Panc1 (cell line): ENCODE results near the gene GPR176. TPM values are rescaled to one million over a fixed set of nuclear protein-coding genes. Genes with fewer than 3 reads are reported as not detected.

Experiments used
- ATAC-seq: fragments of 200-7000 bp; cut with Tn5 transposase; 2 replicates; pipeline ENCODE4 v1.9.1; 2020; ENCODE audit warnings: mild to moderate bottlenecking, moderate library complexity
- BruUV-seq: library from RNA; stranded (reverse); fragments of 400-500 nt; replicated peaks from 2 replicates; lab custom pipeline; 2021; lab: Mats Ljungman, UMichigan
- CTCF ChIA-PET: fragments of 300-600 bp; sonication (Branson Sonifier 250); formaldehyde crosslinking; loops from one replicate; lab custom pipeline; 2022; ENCODE audit warnings: antibody characterized with exemption; lab: Charles Lee
- POLR2A ChIA-PET: fragments of 300-600 bp; sonication (Branson Sonifier 250); formaldehyde crosslinking; loops from one replicate; lab custom pipeline; 2022; ENCODE audit warnings: antibody characterized with exemption; lab: Charles Lee
- DNase-seq: peaks from one replicate; pipeline ENCODE4 v3.0.0-alpha.2; 2010; ENCODE audit warnings: low read depth, low spot score
- H3K27ac ChIP-seq: 2 replicates; pipeline ENCODE4 v1.5.1; 2011; ENCODE audit warnings: mild to moderate bottlenecking, low read length, inconsistent platforms
- H3K27me3 ChIP-seq: fragments of 200-500 bp; sonication (Bioruptor generic); 2 replicates; pipeline ENCODE4 v1.6.0; 2014; ENCODE audit warnings: low read length, inconsistent platforms; ENCODE audit not compliant: control insufficient read depth, insufficient read depth
- H3K36me3 ChIP-seq: fragments of 200-500 bp; sonication (Bioruptor generic); 2 replicates; pipeline ENCODE4 v1.5.1; 2014; ENCODE audit warnings: inconsistent platforms, mild to moderate bottlenecking, low read length, moderate library complexity; ENCODE audit not compliant: control insufficient read depth, insufficient read depth
- H3K4me1 ChIP-seq: 2 replicates; pipeline ENCODE4 v1.5.1; 2011; ENCODE audit warnings: inconsistent platforms, mild to moderate bottlenecking, low read length, moderate library complexity; ENCODE audit not compliant: control insufficient read depth, insufficient read depth
- H3K4me3 ChIP-seq, 2 experiments: 2 replicates each; pipeline ENCODE4 v1.5.1; 2011 to 2012; ENCODE audit warnings: low read depth in 2 of 2, low read length in 2 of 2, mild to moderate bottlenecking in 2 of 2, inconsistent platforms in 1 of 2, moderate library complexity in 1 of 2
- H3K9me3 ChIP-seq: fragments of 200-500 bp; sonication (Bioruptor generic); 2 replicates; pipeline ENCODE4 v1.5.1; 2014; ENCODE audit warnings: low read depth, mild to moderate bottlenecking, inconsistent platforms, low read length, moderate library complexity; ENCODE audit not compliant: control insufficient read depth, insufficient read depth
- POLR2AphosphoS5 ChIP-seq: IDR thresholded peaks from 2 replicates; pipeline ENCODE4 v1.6.1; 2012; ENCODE audit warnings: mild to moderate bottlenecking, low read depth, low read length, moderate library complexity
- REST ChIP-seq, 2 experiments: IDR thresholded peaks; 2 replicates each; pipeline ENCODE4 v1.6.1; 2011 to 2012; ENCODE audit warnings: low read depth in 2 of 2, control low read depth in 1 of 2, low read length in 1 of 2, mild to moderate bottlenecking in 1 of 2, moderate library complexity in 1 of 2; ENCODE audit not compliant: insufficient read depth in 1 of 2
- SIN3A ChIP-seq: IDR thresholded peaks from 2 replicates; pipeline ENCODE4 v1.6.1; 2012; ENCODE audit warnings: low read depth, mild to moderate bottlenecking, low read length, moderate library complexity, borderline replicate concordance; ENCODE audit not compliant: insufficient read depth
- TCF7L2 ChIP-seq: IDR thresholded peaks from 2 replicates; pipeline ENCODE4 v1.6.1; 2011; ENCODE audit warnings: mild to moderate bottlenecking, low read depth, low read length, inconsistent platforms
- in situ Hi-C: cut with HindIII; loops from 2 replicates; pipeline ENCODE4 v1.10.0; 2016; ENCODE audit warnings: low sequenced_read_pairs, low pct_unique_long_range_greater_than_20kb
- intact Hi-C: fragments of 100-400 bp; cut with micrococcal nuclease; formaldehyde crosslinking; loops from one replicate; pipeline ENCODE4 v1.10.0; 2022; ENCODE audit not compliant: unreplicated experiment
- total RNA-seq: library from RNA; stranded (reverse); gene quantifications from one replicate; pipeline ENCODE4 v1.2.1, GENCODE V29; 2021; ENCODE audit not compliant: unreplicated experiment
- TF ChIP-seq, protein P1 (sequence below): fragments of 450-650 bp; IDR thresholded peaks from 2 replicates; pipeline ENCODE4 v1.5.1; 2017; ENCODE audit warnings: mild to moderate bottlenecking

The GPR176 gene
- total RNA-seq, 1 experiment from 2014 or later = 12.7 TPM

- POLR2A ChIA-PET = no interaction called here
- intact Hi-C loops = no loop called here
- ATAC-seq (no peak), DNase-seq (no peak)
- CTCF ChIA-PET = no interaction called here
- in situ Hi-C loops = no loop called here
- no peaks in the 10 kb centered on the region for H3K9me3 ChIP-seq
- H3K27ac ChIP-seq = no peak overlapping the region
- no peaks in the 10 kb centered on the region for H3K27me3 ChIP-seq
- peaks cover 20% of the 10 kb centered on the region for H3K36me3 ChIP-seq
- no TSS peak for BruUV-seq
- H3K4me1 ChIP-seq = no peaks in the 10 kb centered on the region
- TF ChIP-seq TCF7L2 (no peak), POLR2AphosphoS5 (no peak), REST (IDR thresholded peaks at IDR 0.05; ENCODE audit: insufficient read depth in 1 of 2, low read depth in 2 of 2, low read length in 1 of 2) (no peak), SIN3A (no peak)
- TF ChIP-seq, protein P1, sequence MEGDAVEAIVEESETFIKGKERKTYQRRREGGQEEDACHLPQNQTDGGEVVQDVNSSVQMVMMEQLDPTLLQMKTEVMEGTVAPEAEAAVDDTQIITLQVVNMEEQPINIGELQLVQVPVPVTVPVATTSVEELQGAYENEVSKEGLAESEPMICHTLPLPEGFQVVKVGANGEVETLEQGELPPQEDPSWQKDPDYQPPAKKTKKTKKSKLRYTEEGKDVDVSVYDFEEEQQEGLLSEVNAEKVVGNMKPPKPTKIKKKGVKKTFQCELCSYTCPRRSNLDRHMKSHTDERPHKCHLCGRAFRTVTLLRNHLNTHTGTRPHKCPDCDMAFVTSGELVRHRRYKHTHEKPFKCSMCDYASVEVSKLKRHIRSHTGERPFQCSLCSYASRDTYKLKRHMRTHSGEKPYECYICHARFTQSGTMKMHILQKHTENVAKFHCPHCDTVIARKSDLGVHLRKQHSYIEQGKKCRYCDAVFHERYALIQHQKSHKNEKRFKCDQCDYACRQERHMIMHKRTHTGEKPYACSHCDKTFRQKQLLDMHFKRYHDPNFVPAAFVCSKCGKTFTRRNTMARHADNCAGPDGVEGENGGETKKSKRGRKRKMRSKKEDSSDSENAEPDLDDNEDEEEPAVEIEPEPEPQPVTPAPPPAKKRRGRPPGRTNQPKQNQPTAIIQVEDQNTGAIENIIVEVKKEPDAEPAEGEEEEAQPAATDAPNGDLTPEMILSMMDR = no peak
- H3K4me3 ChIP-seq = no peak overlapping the region
These were observed 31.5 kb upstream of the GPR176 start for GRCh38 chr15:39951561-39951960.

GRCh38 chr15:39948817-39949216, 28.8 kb upstream of the GPR176 start:
- no peaks in the 10 kb centered on the region for H3K9me3 ChIP-seq
- ATAC-seq (no peak), DNase-seq (no peak)
- in situ Hi-C loops (no loop called here), intact Hi-C loops (no loop called here)
- peaks cover 8% of the 10 kb centered on the region; the same call in 1 of the 2 replicates for H3K36me3 ChIP-seq
- CTCF ChIA-PET = no interaction called here
- H3K27ac ChIP-seq = no peak overlapping the region
- H3K27me3 ChIP-seq = no peaks in the 10 kb centered on the region
- H3K4me3 ChIP-seq = no peak overlapping the region
- TF ChIP-seq REST (IDR thresholded peaks at IDR 0.05; ENCODE audit: insufficient read depth in 1 of 2, low read depth in 2 of 2, low read length in 1 of 2) (no peak), SIN3A (no peak), POLR2AphosphoS5 (no peak), TCF7L2 (no peak)
- TF ChIP-seq, protein P1 = no peak
- H3K4me1 ChIP-seq = no peaks in the 10 kb centered on the region
- POLR2A ChIA-PET = interaction anchor here (0.6 kb wide), 2 partner anchors 14 to 97 kb away, joined by 3 read pairs; no protein-coding TSS in a partner anchor
- no TSS peak for BruUV-seq
